ENCODE measurements around the gene SERPINB6. TPM values are rescaled to one million over a fixed set of nuclear protein-coding genes. Genes with fewer than 3 reads are reported as not detected.
"Not testable (repeated sequence)": the region's sequence is repeated elsewhere in the genome, so short reads cannot be mapped to it uniquely, and the experiment has no call there.

SERPINB6 gene
- total RNA-seq, 1 donor: 96.3 TPM

- peak; percentile 86 for DNase-seq (ENCODE audit: low read depth)
- H3K4me3 ChIP-seq (ENCODE audit: low read depth, low read length): peak within 1 kb of the TSS; percentile 84
- TF ChIP-seq CTCF (IDR thresholded peaks at IDR 0.05; ENCODE audit: insufficient read depth, low read depth, low read length): peak; percentile 7
These were observed 28.5 kb upstream of the SERPINB6 start, which contains the start of gene NQO2 for GRCh38 chr6:2999618-3000557. Gene NQO2 (plus strand): TSS chr6:2999894. CDS start chr6:3006553, 6,659 bp downstream.

- peak; percentile 85 for DNase-seq (ENCODE audit: low read depth)
- peak overlapping the region; percentile 56 for H3K4me3 ChIP-seq (ENCODE audit: low read depth, low read length)
- no peak for TF ChIP-seq CTCF (IDR thresholded peaks at IDR 0.05; ENCODE audit: insufficient read depth, low read depth, low read length)
These were observed 27.7 kb upstream of the SERPINB6 start for GRCh38 chr6:2998998-2999617.

- not testable (repeated sequence) for DNase-seq (ENCODE audit: low read depth)
- H3K4me3 ChIP-seq (ENCODE audit: low read depth, low read length): peak overlapping the region; percentile 56
- TF ChIP-seq CTCF (IDR thresholded peaks at IDR 0.05; ENCODE audit: insufficient read depth, low read depth, low read length): peak; percentile 46
These were observed 27.1 kb upstream of the SERPINB6 start for GRCh38 chr6:2998249-2998997.

GRCh38 chr6:2993755-2994317, 22.5 kb upstream of the SERPINB6 start:
- no peak overlapping the region for H3K4me3 ChIP-seq (ENCODE audit: low read depth, low read length)
- DNase-seq (ENCODE audit: low read depth): no peak
- TF ChIP-seq CTCF (IDR thresholded peaks at IDR 0.05; ENCODE audit: insufficient read depth, low read depth, low read length): no peak

GRCh38 chr6:2992330-2992979, 21.1 kb upstream of the SERPINB6 start:
- no peak for DNase-seq (ENCODE audit: low read depth)
- H3K4me3 ChIP-seq (ENCODE audit: low read depth, low read length): no peak overlapping the region

More at GRCh38 chr6:2992330-2992979, 21.1 kb upstream of the SERPINB6 start:
- TF ChIP-seq CTCF (IDR thresholded peaks at IDR 0.05; ENCODE audit: insufficient read depth, low read depth, low read length): no peak
